IMR-90 (cell line): ENCODE data around the gene ATP4B.

Source experiments
- BHLHE40 ChIP-seq: fragments of 150-350 bp; IDR thresholded peaks from 2 replicates; pipeline ENCODE4 v1.6.1; 2016; ENCODE audit warnings: mild to moderate bottlenecking, low read depth, low read length
- CEBPB ChIP-seq: IDR thresholded peaks from 2 replicates; pipeline ENCODE4 v1.6.1; 2012; ENCODE audit warnings: low read depth, low read length, improper control_type of control experiment
- MAZ ChIP-seq: IDR thresholded peaks from 2 replicates; pipeline ENCODE4 v1.6.1; 2012; ENCODE audit warnings: low read depth, mild to moderate bottlenecking, low read length, improper control_type of control experiment, moderate library complexity, borderline replicate concordance
- POLR2A ChIP-seq: IDR thresholded peaks from 2 replicates; pipeline ENCODE4 v1.6.1; 2012; ENCODE audit warnings: mild to moderate bottlenecking, low read depth, low read length
- RAD21 ChIP-seq: IDR thresholded peaks from 2 replicates; pipeline ENCODE4 v1.6.1; 2012; ENCODE audit warnings: low read length, improper control_type of control experiment
- RCOR1 ChIP-seq: IDR thresholded peaks from 2 replicates; pipeline ENCODE4 v1.6.1; 2012; ENCODE audit warnings: mild to moderate bottlenecking, low read length, improper control_type of control experiment; ENCODE audit not compliant: insufficient replicate concordance
- RFX5 ChIP-seq: IDR thresholded peaks from 2 replicates; pipeline ENCODE4 v1.8.0; 2012; ENCODE audit warnings: low read depth, mild to moderate bottlenecking, low read length, moderate library complexity
- SMC3 ChIP-seq: fragments of 150-350 bp; IDR thresholded peaks from 2 replicates; pipeline ENCODE4 v1.6.1; 2016; ENCODE audit warnings: low read depth, mild to moderate bottlenecking, antibody characterized with exemption, low read length, moderate library complexity
- TF ChIP-seq, protein P1 (sequence below): conservative IDR thresholded peaks from 2 replicates; pipeline ENCODE4 v1.5.1; 2012; ENCODE audit warnings: mild to moderate bottlenecking, low read depth, low read length, improper control_type of control experiment

DNA sequence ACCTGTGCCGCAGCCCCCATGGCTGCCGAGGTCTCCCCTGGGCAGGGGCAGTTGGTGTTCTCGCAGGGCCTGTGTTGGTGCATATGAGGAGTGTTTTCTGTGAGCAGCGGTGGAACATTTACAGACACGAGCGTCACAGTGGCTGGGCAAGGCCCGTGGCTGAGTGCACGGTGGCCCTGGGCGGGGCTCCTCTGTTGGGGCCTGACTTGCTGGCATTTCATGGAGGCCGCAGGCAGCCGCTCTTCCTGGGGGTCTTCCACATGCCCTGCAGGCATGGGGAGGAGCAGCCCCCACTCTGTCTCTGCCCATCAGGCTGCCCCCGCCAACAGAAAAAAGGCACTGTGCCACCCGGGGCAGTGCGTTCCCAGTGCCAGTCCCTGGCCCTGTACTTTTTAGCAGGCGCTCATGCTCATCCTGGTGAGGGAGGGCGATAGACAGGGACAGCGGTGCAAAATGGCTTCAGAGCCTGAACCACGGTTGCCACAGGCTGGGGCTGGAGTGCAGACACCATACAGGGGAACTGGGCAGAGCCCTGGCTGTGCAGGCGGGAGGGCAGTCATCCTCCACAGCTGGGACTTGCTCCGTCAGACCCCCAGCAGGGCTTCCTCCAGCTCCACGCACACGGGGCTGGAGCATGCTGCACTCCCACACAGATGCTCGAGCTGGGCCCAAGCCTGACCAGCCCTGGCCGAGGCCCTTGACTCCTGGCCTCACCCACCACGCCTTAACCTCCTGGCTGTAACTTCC lies 49.9 kb downstream of the ATP4B start:
- TF ChIP-seq, protein P1, sequence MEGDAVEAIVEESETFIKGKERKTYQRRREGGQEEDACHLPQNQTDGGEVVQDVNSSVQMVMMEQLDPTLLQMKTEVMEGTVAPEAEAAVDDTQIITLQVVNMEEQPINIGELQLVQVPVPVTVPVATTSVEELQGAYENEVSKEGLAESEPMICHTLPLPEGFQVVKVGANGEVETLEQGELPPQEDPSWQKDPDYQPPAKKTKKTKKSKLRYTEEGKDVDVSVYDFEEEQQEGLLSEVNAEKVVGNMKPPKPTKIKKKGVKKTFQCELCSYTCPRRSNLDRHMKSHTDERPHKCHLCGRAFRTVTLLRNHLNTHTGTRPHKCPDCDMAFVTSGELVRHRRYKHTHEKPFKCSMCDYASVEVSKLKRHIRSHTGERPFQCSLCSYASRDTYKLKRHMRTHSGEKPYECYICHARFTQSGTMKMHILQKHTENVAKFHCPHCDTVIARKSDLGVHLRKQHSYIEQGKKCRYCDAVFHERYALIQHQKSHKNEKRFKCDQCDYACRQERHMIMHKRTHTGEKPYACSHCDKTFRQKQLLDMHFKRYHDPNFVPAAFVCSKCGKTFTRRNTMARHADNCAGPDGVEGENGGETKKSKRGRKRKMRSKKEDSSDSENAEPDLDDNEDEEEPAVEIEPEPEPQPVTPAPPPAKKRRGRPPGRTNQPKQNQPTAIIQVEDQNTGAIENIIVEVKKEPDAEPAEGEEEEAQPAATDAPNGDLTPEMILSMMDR = no peak
- TF ChIP-seq MAZ = no peak
- TF ChIP-seq RAD21 = no peak
- TF ChIP-seq POLR2A = no peak
- TF ChIP-seq SMC3 = no peak
- no peak for TF ChIP-seq CEBPB
- TF ChIP-seq RCOR1 = no peak
- TF ChIP-seq RFX5 = no peak
- no peak for TF ChIP-seq BHLHE40
